PC-9 (cell line): ENCODE data around the gene CACNA2D1. TPM values are rescaled to one million over a fixed set of nuclear protein-coding genes. Genes with fewer than 3 reads are reported as not detected.

Experiments
- BruUV-seq: library from RNA; stranded (reverse); fragments of 400-500 nt; replicated peaks from 2 replicates; lab custom pipeline; 2021; lab: Mats Ljungman, UMichigan
- CTCF ChIA-PET: fragments of 300-600 bp; sonication (Branson Sonifier 250); formaldehyde crosslinking; loops from one replicate; lab custom pipeline; 2022; ENCODE audit warnings: antibody characterized with exemption; lab: Charles Lee
- POLR2A ChIA-PET: fragments of 300-600 bp; sonication (Branson Sonifier 250); formaldehyde crosslinking; loops from one replicate; lab custom pipeline; 2022; ENCODE audit warnings: antibody characterized with exemption; ENCODE audit not compliant: unreplicated experiment; lab: Charles Lee
- DNase-seq, 2 experiments: peaks; one replicate each; pipeline versions ENCODE4 v3.0.0 to v3.0.0-alpha.2; 2015 to 2022; ENCODE audit warnings: mixed read lengths in 1 of 2
- H2AFZ ChIP-seq: fragments of 200-600 bp; sonication (generic); 2 replicates; pipeline ENCODE4 v1.8.1; 2017; ENCODE audit warnings: antibody characterized with exemption
- H3F3A ChIP-seq: fragments of 200-600 bp; sonication (generic); 2 replicates; pipeline ENCODE4 v1.8.1; 2017; ENCODE audit warnings: antibody characterized with exemption, mild to moderate bottlenecking, low read depth; ENCODE audit not compliant: insufficient read depth
- H3K27ac ChIP-seq: fragments of 200-600 bp; sonication (generic); 2 replicates; pipeline ENCODE4 v1.6.1; 2016; ENCODE audit warnings: mixed run types
- H3K27me3 ChIP-seq: fragments of 200-600 bp; sonication (generic); 2 replicates; pipeline ENCODE4 v1.6.1; 2016; ENCODE audit warnings: low read depth, mixed run types; ENCODE audit not compliant: insufficient read depth
- H3K36me3 ChIP-seq: fragments of 200-600 bp; sonication (generic); 2 replicates; pipeline ENCODE4 v1.6.1; 2016; ENCODE audit warnings: low read depth, mixed run types
- H3K4me1 ChIP-seq: fragments of 200-600 bp; sonication (generic); replicated peaks from 2 replicates; pipeline ENCODE4 v1.6.1; 2016; ENCODE audit warnings: mixed run types; ENCODE audit not compliant: insufficient read depth
- H3K4me2 ChIP-seq: fragments of 200-600 bp; sonication (generic); 2 replicates; pipeline ENCODE4 v1.6.1; 2017; ENCODE audit warnings: mixed run types
- H3K4me3 ChIP-seq: fragments of 200-600 bp; sonication (generic); 2 replicates; pipeline ENCODE4 v1.6.1; 2016; ENCODE audit warnings: mixed run types
- H3K79me2 ChIP-seq: fragments of 200-600 bp; sonication (generic); 2 replicates; pipeline ENCODE4 v1.6.1; 2017; ENCODE audit warnings: low read depth, mixed run types
- H3K9me2 ChIP-seq: fragments of 200-600 bp; sonication (generic); 2 replicates; pipeline ENCODE4 v1.8.1; 2017; ENCODE audit warnings: mild to moderate bottlenecking; ENCODE audit not compliant: insufficient read depth
- H3K9me3 ChIP-seq: fragments of 200-600 bp; sonication (generic); 2 replicates; pipeline ENCODE4 v1.8.1; 2016; ENCODE audit warnings: low read depth; ENCODE audit not compliant: insufficient read depth
- H4K20me1 ChIP-seq: fragments of 200-600 bp; sonication (generic); 2 replicates; pipeline ENCODE4 v1.8.1; 2017; ENCODE audit not compliant: insufficient read depth
- CTCF ChIP-seq: fragments of 200-600 bp; sonication (generic); conservative IDR thresholded peaks from 2 replicates; pipeline ENCODE4 v1.6.1; 2017; ENCODE audit warnings: mixed run types, antibody characterized with exemption, mild to moderate bottlenecking, moderate library complexity
- EZH2 ChIP-seq: fragments of 200-600 bp; sonication (generic); IDR thresholded peaks from 2 replicates; pipeline ENCODE4 v1.8.0; 2017; ENCODE audit warnings: antibody characterized with exemption, low read depth
- intact Hi-C: fragments of 100-400 bp; cut with micrococcal nuclease; formaldehyde crosslinking; loops from one replicate; pipeline ENCODE4 v1.10.0; 2022; ENCODE audit not compliant: unreplicated experiment
- total RNA-seq: library from RNA; stranded (reverse); gene quantifications from 2 replicates; pipeline ENCODE4 v1.2.3, GENCODE V29; 2021

The CACNA2D1 gene
- total RNA-seq, 1 experiment from 2014 or later, result 3.2 TPM

GRCh38 chr7:82419200-82419599 lies 24.4 kb downstream of the CACNA2D1 start:
- BruUV-seq, result no TSS peak
- Histone ChIP-seq H3K27ac (no peak overlapping the region), H3K4me2 (no peak overlapping the region), H3K4me1 (no peaks in the 10 kb centered on the region), H3K4me3 (no peak overlapping the region), H3F3A (no peaks in the 10 kb centered on the region), H3K27me3 (no peaks in the 10 kb centered on the region), H3K9me2 (no peaks in the 10 kb centered on the region), H3K9me3 (no peaks in the 10 kb centered on the region), H3K36me3 (no peaks in the 10 kb centered on the region), H2AFZ (no peak overlapping the region), H4K20me1 (no peaks in the 10 kb centered on the region), H3K79me2 (no peaks in the 10 kb centered on the region)
- TF ChIP-seq EZH2, result no peak
- no peak for TF ChIP-seq CTCF
- intact Hi-C loops, result no loop called here
- POLR2A ChIA-PET, result no interaction called here
- CTCF ChIA-PET, result no interaction called here
- DNase-seq, result no peak

DNA sequence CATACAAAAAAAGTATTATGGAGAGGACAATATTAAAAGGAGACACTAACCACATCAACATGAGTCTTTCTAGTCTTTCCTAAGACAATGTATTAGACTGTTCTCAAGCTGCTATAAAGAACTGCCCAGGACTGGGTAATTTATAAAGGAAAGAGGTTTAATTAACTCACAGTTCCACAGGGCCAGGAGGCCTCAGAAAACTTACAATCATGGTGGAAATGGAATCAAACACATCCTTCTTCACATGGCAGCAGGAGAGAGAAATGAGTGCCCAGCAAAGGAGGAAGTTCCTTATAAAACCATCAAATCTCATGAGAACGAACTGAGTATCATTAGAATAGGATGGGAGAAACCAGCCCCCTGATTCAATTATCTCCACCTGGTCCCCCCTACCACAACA lies 25.7 kb downstream of the CACNA2D1 start:
- no TSS peak for BruUV-seq
- no peaks in the 10 kb centered on the region for H3K27me3 ChIP-seq
- CTCF ChIA-PET, result no interaction called here
- TF ChIP-seq EZH2, result no peak
- TF ChIP-seq CTCF, result no peak
- H3K27ac ChIP-seq, result no peak overlapping the region
- H2AFZ ChIP-seq, result no peak overlapping the region
- POLR2A ChIA-PET, result no interaction called here
- H3K4me1 ChIP-seq, result no peaks in the 10 kb centered on the region
- DNase-seq, result no peak
- no peaks in the 10 kb centered on the region for H3K79me2 ChIP-seq
- no peak overlapping the region for H3K4me2 ChIP-seq
- H3K9me3 ChIP-seq, result no peaks in the 10 kb centered on the region
- no peaks in the 10 kb centered on the region for H3F3A ChIP-seq
- no peaks in the 10 kb centered on the region for H4K20me1 ChIP-seq
- intact Hi-C loops, result no loop called here
- no peaks in the 10 kb centered on the region for H3K36me3 ChIP-seq
- no peaks in the 10 kb centered on the region for H3K9me2 ChIP-seq
- no peak overlapping the region for H3K4me3 ChIP-seq

DNA sequence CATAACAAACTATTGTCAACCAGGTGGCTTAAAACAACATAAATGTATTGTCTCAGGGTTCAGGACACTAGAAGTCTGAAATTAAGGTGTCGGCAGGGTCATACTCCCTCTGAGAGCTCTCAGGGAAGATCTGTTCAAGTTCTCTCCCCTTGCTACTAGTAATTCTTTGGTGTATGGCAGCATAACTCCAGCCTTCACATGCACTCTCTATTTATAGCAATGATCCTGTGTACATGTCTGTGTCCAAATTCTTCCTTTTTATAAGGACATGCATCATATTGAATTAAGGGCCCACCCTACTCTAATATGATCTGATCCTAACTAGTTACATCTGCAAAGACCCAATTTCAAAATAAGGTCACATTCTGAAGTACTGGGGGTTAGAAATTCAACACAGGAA lies 27.2 kb downstream of the CACNA2D1 start:
- H3K4me1 ChIP-seq, result no peaks in the 10 kb centered on the region
- H3K4me3 ChIP-seq, result no peak overlapping the region
- no peak overlapping the region for H3K27ac ChIP-seq
- no peak overlapping the region for H3K4me2 ChIP-seq
- no peaks in the 10 kb centered on the region for H3K27me3 ChIP-seq
- H3F3A ChIP-seq, result no peaks in the 10 kb centered on the region
- no peak overlapping the region for H2AFZ ChIP-seq
- H3K36me3 ChIP-seq, result no peaks in the 10 kb centered on the region
- CTCF ChIA-PET, result no interaction called here
- no peaks in the 10 kb centered on the region for H3K79me2 ChIP-seq
- POLR2A ChIA-PET, result no interaction called here
- intact Hi-C loops, result no loop called here
- no peaks in the 10 kb centered on the region for H4K20me1 ChIP-seq
- TF ChIP-seq CTCF (no peak), EZH2 (no peak)
- no peaks in the 10 kb centered on the region for H3K9me2 ChIP-seq
- DNase-seq, result no peak
- no peaks in the 10 kb centered on the region for H3K9me3 ChIP-seq
- no TSS peak for BruUV-seq
